GOT3 (cell line): ENCODE measurements around the gene STAG3.
"Not testable (repeated sequence)": the region's sequence is repeated elsewhere in the genome, so short reads cannot be mapped to it uniquely, and the experiment has no call there.

Source experiments
- DNase-seq: peaks from one replicate; lab custom pipeline; 2025; ENCODE audit warnings: mixed read lengths; lab: John Stamatoyannopoulos, UW

The STAG3 gene

GRCh38 chr7:100257017-100257416 is 79.3 kb downstream of the STAG3 start:
- DNase-seq: no peak

GRCh38 chr7:100259984-100260383 is 82.3 kb downstream of the STAG3 start:
- DNase-seq: not testable (repeated sequence)

- DNase-seq: not testable (repeated sequence)
Observed at GRCh38 chr7:100262896-100263295, 85.2 kb downstream of the STAG3 start.
